ENCODE results near the gene NEDD4L. TPM values are rescaled to one million over a fixed set of nuclear protein-coding genes. Genes with fewer than 3 reads are reported as not detected.

The NEDD4L gene
- total and polyA plus RNA-seq, 3 donors from 2014 or later, result 14.3 to 43.1 (median 42.7) TPM

DNA sequence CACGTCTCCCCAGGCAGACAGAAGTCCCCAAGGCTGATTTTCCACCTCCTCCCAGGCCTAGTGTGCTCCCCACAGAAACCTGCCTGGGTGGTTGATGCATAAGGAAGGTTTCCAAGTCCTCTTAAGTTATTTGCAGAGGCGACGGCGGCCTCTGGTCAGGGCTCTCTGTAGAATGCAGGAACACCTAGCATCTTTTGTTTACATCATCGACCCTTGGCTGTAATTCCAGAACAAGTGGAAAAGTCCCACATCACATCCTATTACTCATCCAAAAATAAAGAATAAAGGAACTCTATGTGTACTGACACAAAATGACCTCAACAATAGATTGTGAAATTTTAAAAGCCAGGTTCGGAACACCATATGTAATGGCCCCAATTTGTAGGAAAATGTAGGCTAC lies 373.7 kb downstream of the NEDD4L start:
- TF ChIP-seq, protein P1, sequence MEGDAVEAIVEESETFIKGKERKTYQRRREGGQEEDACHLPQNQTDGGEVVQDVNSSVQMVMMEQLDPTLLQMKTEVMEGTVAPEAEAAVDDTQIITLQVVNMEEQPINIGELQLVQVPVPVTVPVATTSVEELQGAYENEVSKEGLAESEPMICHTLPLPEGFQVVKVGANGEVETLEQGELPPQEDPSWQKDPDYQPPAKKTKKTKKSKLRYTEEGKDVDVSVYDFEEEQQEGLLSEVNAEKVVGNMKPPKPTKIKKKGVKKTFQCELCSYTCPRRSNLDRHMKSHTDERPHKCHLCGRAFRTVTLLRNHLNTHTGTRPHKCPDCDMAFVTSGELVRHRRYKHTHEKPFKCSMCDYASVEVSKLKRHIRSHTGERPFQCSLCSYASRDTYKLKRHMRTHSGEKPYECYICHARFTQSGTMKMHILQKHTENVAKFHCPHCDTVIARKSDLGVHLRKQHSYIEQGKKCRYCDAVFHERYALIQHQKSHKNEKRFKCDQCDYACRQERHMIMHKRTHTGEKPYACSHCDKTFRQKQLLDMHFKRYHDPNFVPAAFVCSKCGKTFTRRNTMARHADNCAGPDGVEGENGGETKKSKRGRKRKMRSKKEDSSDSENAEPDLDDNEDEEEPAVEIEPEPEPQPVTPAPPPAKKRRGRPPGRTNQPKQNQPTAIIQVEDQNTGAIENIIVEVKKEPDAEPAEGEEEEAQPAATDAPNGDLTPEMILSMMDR (IDR thresholded peaks at IDR 0.05), result no peak
- TF ChIP-seq POLR2A (IDR thresholded peaks at IDR 0.05), result no peak
- Histone ChIP-seq H3K27me3 (no peaks in the 10 kb centered on the region), H3K27ac (no peak overlapping the region), H3K36me3 (ENCODE audit: low read depth, missing control alignments) (no peaks in the 10 kb centered on the region), H3K4me1 (peaks cover 7% of the 10 kb centered on the region), H3K9me3 (no peaks in the 10 kb centered on the region), H3K4me3 (no peak overlapping the region)
- no peak for DNase-seq
- WGBS, 2 donors, result 71 to 83% methylated on average over 6 of the region's 6 CpGs
- intact Hi-C loops (cut with DNase I; ENCODE audit: low total_unique reads), result no loop called here

DNA sequence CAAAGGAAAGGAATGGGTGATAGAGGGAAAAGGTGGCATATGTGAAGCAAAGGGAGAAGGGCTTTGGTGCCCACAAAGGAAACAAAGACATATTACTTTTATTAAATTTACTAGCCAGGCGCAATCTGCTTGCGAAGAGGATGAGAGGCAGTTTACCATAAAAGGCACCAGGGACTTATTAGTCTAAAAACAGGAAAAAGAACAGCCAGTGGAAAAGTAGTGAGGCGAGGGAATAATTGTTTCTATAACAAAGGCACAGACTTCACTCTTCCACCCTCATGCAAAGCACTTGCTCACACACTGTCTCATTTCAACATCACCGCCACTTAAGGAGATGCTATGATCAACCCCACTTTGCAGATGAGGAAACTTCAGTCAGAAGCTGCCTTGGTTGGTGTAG lies 374.3 kb downstream of the NEDD4L start:
- H3K27ac ChIP-seq, result no peak overlapping the region
- TF ChIP-seq, protein P1 (IDR thresholded peaks at IDR 0.05), result no peak
- H3K36me3 ChIP-seq (ENCODE audit: low read depth, missing control alignments), result no peaks in the 10 kb centered on the region
- no peaks in the 10 kb centered on the region for H3K27me3 ChIP-seq
- no peak overlapping the region for H3K4me3 ChIP-seq
- no peak for DNase-seq
- no peaks in the 10 kb centered on the region for H3K9me3 ChIP-seq
- intact Hi-C loops (cut with DNase I; ENCODE audit: low total_unique reads), result no loop called here
- WGBS, 2 donors, result 90 to 92% methylated on average over 4 of the region's 4 CpGs
- peaks cover 7% of the 10 kb centered on the region for H3K4me1 ChIP-seq

DNA sequence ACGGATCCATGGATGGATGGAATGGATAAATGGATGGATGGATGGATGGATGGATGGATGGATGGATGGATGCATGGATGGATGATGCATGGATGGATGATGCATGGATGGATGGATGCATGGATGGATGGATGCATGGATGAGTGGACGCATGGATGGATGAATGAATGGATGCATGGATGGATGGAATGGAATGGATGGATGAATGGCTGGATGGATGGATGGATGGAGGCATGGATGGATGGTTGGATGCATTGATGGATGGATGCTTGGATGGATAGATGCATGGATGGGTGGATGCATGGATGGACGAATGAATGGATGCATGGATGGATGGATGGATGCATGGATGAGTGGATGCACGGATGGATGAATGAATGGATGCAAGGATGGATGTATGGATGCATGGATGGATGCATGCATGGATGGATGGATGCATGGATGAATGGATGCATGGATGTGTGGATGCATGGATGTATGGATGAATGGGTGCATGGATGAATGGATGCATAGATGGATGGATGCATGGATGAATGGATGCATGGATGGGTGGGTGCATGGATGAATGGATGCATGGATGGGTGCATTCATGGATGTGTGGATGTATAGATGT lies 375.7 kb downstream of the NEDD4L start:
- H3K9me3 ChIP-seq, result no peaks in the 10 kb centered on the region
- DNase-seq, result no peak
- no peaks in the 10 kb centered on the region for H3K27me3 ChIP-seq
- TF ChIP-seq, protein P1 (IDR thresholded peaks at IDR 0.05), result no peak
- TF ChIP-seq POLR2A (IDR thresholded peaks at IDR 0.05), result no peak
- H3K36me3 ChIP-seq (ENCODE audit: low read depth, missing control alignments), result no peaks in the 10 kb centered on the region
- 61 to 62% methylated on average over 4 of the region's 4 CpGs for WGBS, 2 donors
- H3K4me3 ChIP-seq, result no peak overlapping the region
- intact Hi-C loops (cut with DNase I; ENCODE audit: low total_unique reads), result no loop called here
- H3K4me1 ChIP-seq, result peaks cover 7% of the 10 kb centered on the region
- no peak overlapping the region for H3K27ac ChIP-seq

DNA sequence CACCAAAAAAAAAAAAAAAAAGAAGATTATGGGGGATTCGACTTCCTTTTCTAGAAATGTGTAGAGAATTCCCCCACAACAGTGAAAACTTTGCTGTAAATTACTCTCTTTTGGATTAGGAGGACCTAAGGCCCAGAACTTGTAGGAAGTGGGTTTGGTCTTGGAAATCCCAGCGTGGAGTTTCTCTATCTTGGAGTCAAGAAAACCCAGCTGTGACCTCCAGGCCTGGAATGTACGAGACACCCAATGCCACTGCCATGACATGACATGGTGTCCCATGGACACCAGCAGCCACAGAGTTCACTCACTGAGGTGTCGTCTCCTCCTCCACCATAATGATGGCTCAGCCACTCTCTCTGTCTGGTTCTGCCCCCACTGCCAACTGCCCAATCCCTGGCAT lies 382.6 kb downstream of the NEDD4L start:
- no peak for TF ChIP-seq POLR2A (IDR thresholded peaks at IDR 0.05)
- H3K4me3 ChIP-seq, result no peak overlapping the region
- intact Hi-C loops (cut with DNase I; ENCODE audit: low total_unique reads), result no loop called here
- no peak overlapping the region for H3K27ac ChIP-seq
- no peaks in the 10 kb centered on the region for H3K27me3 ChIP-seq
- no peak for DNase-seq
- WGBS, 2 donors, result 91 to 94% methylated on average over 4 of the region's 4 CpGs
- no peaks in the 10 kb centered on the region for H3K9me3 ChIP-seq
- H3K36me3 ChIP-seq (ENCODE audit: low read depth, missing control alignments), result no peaks in the 10 kb centered on the region
- H3K4me1 ChIP-seq, result no peaks in the 10 kb centered on the region

DNA sequence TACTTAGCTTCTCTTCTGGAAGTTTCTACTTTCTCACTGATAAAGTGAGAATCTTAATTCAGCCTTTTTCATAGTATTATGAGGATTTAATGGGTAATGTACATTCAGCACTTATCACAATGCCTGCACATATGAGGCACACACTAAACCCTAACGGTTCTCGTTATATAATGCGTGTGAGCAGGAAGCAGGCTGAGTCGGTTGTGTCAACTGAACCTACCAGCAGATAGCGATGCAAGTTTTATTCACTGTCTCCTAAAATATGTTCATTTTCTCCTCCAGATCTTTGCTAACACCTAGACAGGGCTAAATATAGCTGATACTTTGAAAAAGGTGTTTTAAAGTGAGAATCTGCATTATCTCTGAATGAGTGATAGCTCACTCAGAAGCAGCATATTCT lies 383.3 kb downstream of the NEDD4L start:
- 68 to 69% methylated on average over 5 of the region's 5 CpGs for WGBS, 2 donors
- TF ChIP-seq POLR2A (IDR thresholded peaks at IDR 0.05), result no peak
- TF ChIP-seq, protein P1 (IDR thresholded peaks at IDR 0.05), result no peak
- H3K4me1 ChIP-seq, result no peaks in the 10 kb centered on the region
- H3K36me3 ChIP-seq (ENCODE audit: low read depth, missing control alignments), result no peaks in the 10 kb centered on the region
- no peaks in the 10 kb centered on the region for H3K9me3 ChIP-seq
- H3K4me3 ChIP-seq, result no peak overlapping the region
- H3K27me3 ChIP-seq, result no peaks in the 10 kb centered on the region
- intact Hi-C loops (cut with DNase I; ENCODE audit: low total_unique reads), result no loop called here
- H3K27ac ChIP-seq, result no peak overlapping the region
- no peak for DNase-seq

Data from testis (tissue), 3 donors.